ENCODE data around the gene AR.

AR gene

DNA sequence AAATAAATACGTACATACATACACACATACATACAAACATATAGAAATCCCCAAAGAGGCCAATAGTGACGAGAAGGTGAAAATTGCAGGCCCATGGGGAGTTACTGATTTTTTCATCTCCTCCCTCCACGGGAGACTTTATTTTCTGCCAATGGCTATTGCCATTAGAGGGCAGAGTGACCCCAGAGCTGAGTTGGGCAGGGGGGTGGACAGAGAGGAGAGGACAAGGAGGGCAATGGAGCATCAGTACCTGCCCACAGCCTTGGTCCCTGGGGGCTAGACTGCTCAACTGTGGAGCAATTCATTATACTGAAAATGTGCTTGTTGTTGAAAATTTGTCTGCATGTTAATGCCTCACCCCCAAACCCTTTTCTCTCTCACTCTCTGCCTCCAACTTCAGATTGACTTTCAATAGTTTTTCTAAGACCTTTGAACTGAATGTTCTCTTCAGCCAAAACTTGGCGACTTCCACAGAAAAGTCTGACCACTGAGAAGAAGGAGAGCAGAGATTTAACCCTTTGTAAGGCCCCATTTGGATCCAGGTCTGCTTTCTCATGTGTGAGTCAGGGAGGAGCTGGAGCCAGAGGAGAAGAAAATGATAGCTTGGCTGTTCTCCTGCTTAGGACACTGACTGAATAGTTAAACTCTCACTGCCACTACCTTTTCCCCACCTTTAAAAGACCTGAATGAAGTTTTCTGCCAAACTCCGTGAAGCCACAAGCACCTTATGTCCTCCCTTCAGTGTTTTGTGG, 180.7 kb downstream of the AR start:
- no peak for DNase-seq (ENCODE audit: low read depth)

DNA sequence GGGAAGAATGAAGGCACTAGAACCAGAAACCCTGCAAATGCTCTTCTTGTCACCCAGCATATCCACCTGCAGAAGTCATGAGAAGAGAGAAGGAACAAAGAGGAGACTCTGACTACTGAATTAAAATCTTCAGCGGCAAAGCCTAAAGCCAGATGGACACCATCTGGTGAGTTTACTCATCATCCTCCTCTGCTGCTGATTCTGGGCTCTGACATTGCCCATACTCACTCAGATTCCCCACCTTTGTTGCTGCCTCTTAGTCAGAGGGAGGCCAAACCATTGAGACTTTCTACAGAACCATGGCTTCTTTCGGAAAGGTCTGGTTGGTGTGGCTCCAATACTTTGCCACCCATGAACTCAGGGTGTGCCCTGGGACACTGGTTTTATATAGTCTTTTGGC, 181.7 kb downstream of the AR start:
- no peak for DNase-seq (ENCODE audit: low read depth)

DNA sequence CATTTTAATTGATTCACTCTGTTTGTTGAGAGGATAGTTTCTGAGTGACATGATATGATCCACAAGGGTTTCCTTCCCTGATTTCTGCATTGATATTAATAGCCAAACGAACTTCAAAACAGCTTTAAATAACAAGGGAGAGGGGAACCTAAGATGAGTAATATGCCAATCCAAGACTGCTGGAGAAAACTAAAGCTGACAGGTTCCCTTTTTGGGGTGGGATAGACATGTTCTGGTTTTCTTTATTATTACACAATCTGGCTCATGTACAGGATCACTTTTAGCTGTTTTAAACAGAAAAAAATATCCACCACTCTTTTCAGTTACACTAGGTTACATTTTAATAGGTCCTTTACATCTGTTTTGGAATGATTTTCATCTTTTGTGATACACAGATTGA, 182.2 kb downstream of the AR start:
- no peak for DNase-seq (ENCODE audit: low read depth)

DNA sequence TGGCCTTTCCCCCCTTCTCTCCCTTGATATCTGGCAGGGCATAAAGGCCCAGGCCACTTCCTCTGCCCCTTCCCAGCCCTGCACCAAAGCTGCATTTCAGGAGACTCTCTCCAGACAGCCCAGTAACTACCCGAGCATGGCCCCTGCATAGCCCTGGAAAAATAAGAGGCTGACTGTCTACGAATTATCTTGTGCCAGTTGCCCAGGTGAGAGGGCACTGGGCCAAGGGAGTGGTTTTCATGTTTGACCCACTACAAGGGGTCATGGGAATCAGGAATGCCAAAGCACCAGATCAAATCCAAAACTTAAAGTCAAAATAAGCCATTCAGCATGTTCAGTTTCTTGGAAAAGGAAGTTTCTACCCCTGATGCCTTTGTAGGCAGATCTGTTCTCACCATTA, 183.8 kb downstream of the AR start:
- DNase-seq (ENCODE audit: low read depth): no peak

DNA sequence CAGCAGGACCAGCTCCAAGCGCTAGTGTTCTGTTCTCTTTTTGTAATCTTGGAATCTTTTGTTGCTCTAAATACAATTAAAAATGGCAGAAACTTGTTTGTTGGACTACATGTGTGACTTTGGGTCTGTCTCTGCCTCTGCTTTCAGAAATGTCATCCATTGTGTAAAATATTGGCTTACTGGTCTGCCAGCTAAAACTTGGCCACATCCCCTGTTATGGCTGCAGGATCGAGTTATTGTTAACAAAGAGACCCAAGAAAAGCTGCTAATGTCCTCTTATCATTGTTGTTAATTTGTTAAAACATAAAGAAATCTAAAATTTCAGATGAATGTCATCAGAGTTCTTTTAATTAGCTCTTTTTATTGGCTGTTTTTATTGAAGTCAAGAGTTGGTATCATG, 186.5 kb downstream of the AR start:
- DNase-seq (ENCODE audit: low read depth): no peak

DNA sequence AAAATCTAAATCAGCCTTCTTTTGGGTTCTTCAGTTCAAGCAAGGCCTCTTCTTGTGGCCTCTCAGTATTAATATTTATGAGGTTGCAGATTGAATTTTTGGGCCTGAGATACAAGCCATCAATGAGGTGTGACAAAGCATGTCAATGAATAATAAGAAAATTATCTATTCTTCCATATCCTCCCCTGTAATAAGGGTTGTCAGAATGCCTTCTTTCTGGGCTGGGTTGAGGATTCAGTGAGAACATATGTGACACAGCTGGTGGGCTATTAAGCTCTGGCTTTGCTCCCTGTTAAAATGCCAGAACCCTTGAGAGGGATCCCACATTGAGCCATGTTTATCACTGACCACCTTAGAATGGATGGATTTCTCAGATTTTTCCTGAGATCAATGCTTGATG, 187.2 kb downstream of the AR start:
- no peak for DNase-seq (ENCODE audit: low read depth)

DNA sequence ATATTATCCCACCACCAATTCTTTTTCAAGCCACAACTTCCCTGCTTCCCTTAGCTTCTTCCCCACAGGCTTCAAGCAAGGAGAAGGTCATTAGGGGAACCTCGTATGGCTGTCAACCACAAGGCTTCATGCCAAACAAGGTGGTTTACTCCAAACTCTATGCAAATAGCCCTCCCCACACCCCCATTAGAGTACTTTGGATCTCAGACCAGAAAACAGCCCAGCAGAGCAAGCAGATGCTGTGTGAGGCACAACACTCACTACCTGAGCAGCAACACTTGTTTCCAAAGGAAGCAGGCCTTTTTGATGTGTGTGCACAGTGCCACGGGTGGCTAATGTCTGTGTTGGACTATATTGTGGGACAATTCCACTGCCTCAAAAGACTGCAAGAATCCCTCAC, 189.0 kb downstream of the AR start:
- no peak for DNase-seq (ENCODE audit: low read depth)

DNA sequence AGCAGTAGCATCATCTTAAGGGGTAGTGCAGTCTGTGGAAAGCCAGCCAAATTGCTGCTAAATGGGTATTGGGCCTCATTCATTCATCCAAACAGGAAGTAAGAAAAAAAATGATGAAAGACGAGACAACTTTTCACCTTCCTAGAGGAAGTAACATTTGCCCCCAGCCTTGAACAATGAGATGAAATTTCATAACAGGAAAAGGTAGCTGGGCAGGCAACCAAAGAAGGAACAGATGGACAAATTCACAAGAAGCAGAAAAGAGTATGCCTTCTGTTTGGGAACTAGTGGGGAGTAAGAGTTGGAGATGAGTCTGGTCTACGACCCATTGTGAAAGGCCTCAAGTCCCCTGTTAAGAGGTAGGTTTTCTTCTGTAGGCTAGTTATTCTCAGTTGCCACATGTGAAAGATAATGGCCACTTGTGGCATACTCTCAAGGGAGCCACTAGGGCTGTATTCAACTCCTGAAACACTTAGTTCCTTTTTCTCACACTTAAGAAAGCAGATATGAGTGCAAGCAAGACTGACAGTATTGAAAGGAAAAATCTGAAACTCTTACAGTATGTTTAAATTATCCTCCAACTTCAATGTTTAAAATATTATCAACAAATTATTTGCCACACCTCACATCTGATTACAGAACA, 190.4 kb downstream of the AR start:
- DNase-seq (ENCODE audit: low read depth): no peak

DNA sequence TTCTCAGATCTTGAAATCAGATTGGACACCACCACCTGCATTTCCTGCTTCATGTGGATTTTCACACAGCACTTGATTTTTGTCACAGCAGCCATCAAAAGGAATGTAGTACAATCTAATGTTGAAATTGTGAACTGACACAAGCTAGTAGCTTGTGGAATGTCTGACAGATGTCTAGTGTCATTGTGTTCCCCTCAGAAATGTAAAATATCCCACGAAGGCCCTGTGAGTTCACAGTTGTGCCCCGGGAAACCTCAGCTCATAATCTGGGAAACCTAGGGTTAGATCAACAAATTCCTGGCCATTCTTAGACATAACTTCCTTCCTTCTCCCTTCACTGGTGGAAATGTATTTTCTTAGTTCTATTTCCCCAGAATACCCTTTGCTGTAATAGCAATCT, 205.7 kb downstream of the AR start:
- no peak for DNase-seq (ENCODE audit: low read depth)

DNA sequence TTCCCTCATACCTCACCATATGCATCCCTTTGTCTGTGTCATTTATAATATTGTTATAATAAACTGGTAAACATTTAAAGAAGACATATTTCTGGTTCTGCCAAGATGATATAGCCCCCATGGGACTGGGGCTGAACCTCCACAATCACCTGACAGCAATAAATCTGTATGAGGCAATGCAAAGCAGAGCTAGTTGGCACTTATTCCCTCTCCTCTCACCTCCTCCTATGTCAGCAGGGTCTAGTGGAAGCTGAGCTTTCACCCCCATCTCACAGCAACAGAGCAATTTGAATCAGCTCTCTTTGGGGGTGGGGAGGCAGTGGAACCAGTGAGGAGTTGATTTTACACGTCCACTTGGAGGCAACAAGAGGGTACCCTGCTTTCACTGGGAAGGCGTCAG, 206.9 kb downstream of the AR start:
- DNase-seq (ENCODE audit: low read depth): no peak

DNA sequence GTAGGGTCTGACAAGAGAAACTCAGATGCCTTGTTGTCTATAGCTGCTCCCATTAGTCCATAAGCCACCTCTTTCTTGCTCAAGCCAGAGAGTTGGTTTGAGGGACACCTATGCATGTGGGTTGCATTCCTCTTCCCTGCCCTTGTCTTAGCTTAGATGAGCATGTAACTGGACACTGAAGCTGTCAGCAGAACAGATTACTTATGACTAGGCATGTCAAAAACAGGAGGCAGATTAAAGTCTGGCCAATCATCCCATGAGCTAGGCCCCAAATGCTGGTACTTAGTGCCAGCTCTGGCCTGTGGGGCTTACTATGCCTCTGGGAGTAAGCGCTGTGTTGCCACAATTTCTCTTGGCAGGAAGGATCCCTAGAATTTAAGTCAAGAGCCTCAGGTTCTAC, 215.2 kb downstream of the AR start:
- DNase-seq (ENCODE audit: low read depth): no peak

DNA sequence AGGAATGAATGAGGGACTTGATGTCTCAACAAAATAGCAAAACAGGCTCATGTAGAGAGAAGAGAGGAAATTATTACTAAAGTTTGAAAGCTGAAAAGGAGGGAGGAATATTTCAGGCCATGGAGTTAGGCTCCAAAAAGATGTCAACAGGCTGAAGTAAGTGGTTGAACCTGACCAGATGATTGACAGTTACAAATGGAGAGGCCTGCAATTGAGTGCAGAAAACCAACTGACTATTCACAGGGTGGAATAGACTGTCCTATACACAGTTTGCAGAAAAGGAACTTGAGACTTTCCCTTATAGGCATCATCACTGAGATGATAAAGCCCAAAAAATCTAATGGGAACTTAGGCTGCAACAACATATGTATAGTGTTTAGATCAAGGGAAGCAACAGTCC, 233.3 kb downstream of the AR start:
- DNase-seq (ENCODE audit: low read depth): no peak

DNA sequence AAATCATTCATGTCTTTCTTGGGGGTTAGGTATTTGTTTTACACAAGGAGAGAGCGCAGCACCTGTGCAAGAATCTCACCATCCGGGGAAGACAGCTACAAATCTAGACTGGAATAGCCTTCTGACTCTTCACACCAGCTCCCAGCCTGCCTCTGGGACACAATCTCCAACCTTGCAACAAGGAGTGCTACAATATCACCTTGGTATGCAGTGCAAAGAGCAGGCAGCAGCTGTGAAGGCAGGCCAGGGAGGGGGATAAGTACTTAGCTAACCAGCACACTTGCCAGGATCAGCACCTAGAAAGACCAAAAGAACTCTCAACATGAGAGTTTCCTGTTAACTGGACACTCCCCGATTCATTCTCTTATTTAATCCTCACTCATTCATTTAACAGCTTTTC, 235.3 kb downstream of the AR start:
- no peak for DNase-seq (ENCODE audit: low read depth)

Data from T follicular helper cell (primary cell).